HepG2 (cell line): Measurements from ENCODE around the gene VPS18. TPM values are rescaled to one million over a fixed set of nuclear protein-coding genes. Genes with fewer than 3 reads are reported as not detected.

Experiments
- ATF5 ChIP-seq: sonication (generic); formaldehyde crosslinking; IDR thresholded peaks from 2 replicates; pipeline ENCODE4 v1.4.0; 2020; ENCODE audit warnings: mild to moderate bottlenecking, low read depth, missing genetic modification reagents
- BCLAF1 ChIP-seq: fragments of 450-650 bp; IDR thresholded peaks from 2 replicates; pipeline ENCODE4 v1.6.1; 2017; ENCODE audit warnings: mild to moderate bottlenecking
- HINFP ChIP-seq: sonication (generic); formaldehyde crosslinking; IDR thresholded peaks from 2 replicates; pipeline ENCODE4 v1.4.0; 2020; ENCODE audit warnings: low read depth, mild to moderate bottlenecking, missing genetic modification reagents
- JARID2 ChIP-seq: sonication (generic); formaldehyde crosslinking; IDR thresholded peaks from 2 replicates; pipeline ENCODE4 v1.8.1; 2023; ENCODE audit warnings: missing genetic modification reagents, inconsistent platforms; ENCODE audit not compliant: insufficient replicate concordance
- PAF1 ChIP-seq: IDR thresholded peaks from 2 replicates; pipeline ENCODE4 v1.6.1; 2016; ENCODE audit warnings: missing genetic modification reagents, missing compliant biosample characterization
- PHF20 ChIP-seq: sonication (generic); formaldehyde crosslinking; IDR thresholded peaks from 2 replicates; pipeline ENCODE4 v1.5.0; 2020; ENCODE audit warnings: mild to moderate bottlenecking, missing genetic modification reagents
- SALL2 ChIP-seq: sonication (generic); formaldehyde crosslinking; IDR thresholded peaks from 2 replicates; pipeline ENCODE4 v1.8.1; 2023; ENCODE audit warnings: mild to moderate bottlenecking, missing genetic modification reagents, inconsistent platforms
- ZBTB40 ChIP-seq, 2 experiments: fragments of 450-650 bp in 1 of 2; sonication (generic) in 1 of 2; formaldehyde crosslinking in 1 of 2; IDR thresholded peaks; 2 replicates each; pipeline versions ENCODE4 v1.6.1 to v1.8.0; 2016 to 2022; ENCODE audit warnings: antibody characterized with exemption in 1 of 2, mild to moderate bottlenecking in 1 of 2, missing genetic modification reagents in 1 of 2
- ZFP36 ChIP-seq: fragments of 150-350 bp; IDR thresholded peaks from 2 replicates; pipeline ENCODE4 v1.6.1; 2018; ENCODE audit warnings: borderline replicate concordance, low read length, low read depth; ENCODE audit not compliant: partially characterized antibody
- ZNF224 ChIP-seq: sonication (generic); formaldehyde crosslinking; IDR thresholded peaks from 2 replicates; pipeline ENCODE4 v1.5.0; 2020; ENCODE audit warnings: mild to moderate bottlenecking, missing genetic modification reagents
- ZNF253 ChIP-seq: sonication (generic); formaldehyde crosslinking; IDR thresholded peaks from 2 replicates; pipeline ENCODE4 v1.8.0; 2022; ENCODE audit warnings: mild to moderate bottlenecking, missing genetic modification reagents, borderline replicate concordance
- ZNF383 ChIP-seq: sonication (generic); formaldehyde crosslinking; IDR thresholded peaks from 2 replicates; pipeline ENCODE4 v1.4.0; 2020; ENCODE audit warnings: missing genetic modification reagents, mild to moderate bottlenecking, borderline replicate concordance
- ZNF720 ChIP-seq: sonication (generic); formaldehyde crosslinking; IDR thresholded peaks from 2 replicates; pipeline ENCODE4 v1.4.0; 2020; ENCODE audit warnings: missing genetic modification reagents
- ZNF761 ChIP-seq: sonication (generic); formaldehyde crosslinking; conservative IDR thresholded peaks from 2 replicates; pipeline ENCODE4 v1.4.0; 2020; ENCODE audit warnings: mild to moderate bottlenecking, missing genetic modification reagents
- ZSCAN21 ChIP-seq: sonication (generic); formaldehyde crosslinking; IDR thresholded peaks from 2 replicates; pipeline ENCODE4 v1.8.0; 2022; ENCODE audit warnings: mild to moderate bottlenecking, missing genetic modification reagents, moderate library complexity, borderline replicate concordance
- polyA plus RNA-seq, 8 experiments: library from polyadenylated mRNA; depleted of rRNA in 3 of 8; stranded (reverse) in 7 of 8; unstranded in 1 of 8; fragments of >200 nt; fragmentation: Illumina TruSeq in 4 of 8; extraction: Trizol in 4 of 8; gene quantifications; 2 replicates each; pipeline versions ENCODE4 v1.2.1 to v1.2.3, GENCODE V29; 2011 to 2016; ENCODE audit warnings: low read depth in 4 of 8, missing spikeins in 1 of 8, mixed read lengths in 1 of 8; ENCODE audit not compliant: insufficient read depth in 1 of 8
- total RNA-seq, 5 experiments: library from RNA; depleted of rRNA; stranded (reverse); fragments of >200 nt; fragmentation: Illumina TruSeq; extraction: Trizol; gene quantifications; 2 replicates each; pipeline ENCODE4 v1.2.3, GENCODE V29; 2016; ENCODE audit warnings: low read depth in 1 of 5

VPS18 gene
- total and polyA plus RNA-seq, 2 of the 13 experiments (the other 11 are each of a cell fraction or from before 2014, with no cell fraction given), result 5.8 to 17.0 TPM

GRCh38 chr15:40918799-40919392 is 24.6 kb downstream of the VPS18 start (continued):
- no peak for TF ChIP-seq HINFP (CRISPR knock-in tag)
- TF ChIP-seq ZSCAN21, result no peak; the same call in 1 of the 2 replicates
- no peak for TF ChIP-seq BCLAF1
- no peak for TF ChIP-seq ZNF761 (CRISPR knock-in tag)
- TF ChIP-seq ZNF224, result no peak
- no peak for TF ChIP-seq ZNF383
- no peak for TF ChIP-seq ZNF720
- TF ChIP-seq ZBTB40 (IDR thresholded peaks at IDR 0.05), result no peak
- no peak for TF ChIP-seq ZBTB40 (CRISPR knock-in tag; IDR thresholded peaks at IDR 0.05)
- TF ChIP-seq ZNF253 (CRISPR knock-in tag), result no peak
- no peak for TF ChIP-seq SALL2 (CRISPR knock-in tag)
- no peak for TF ChIP-seq ATF5 (CRISPR knock-in tag)
- no peak for TF ChIP-seq JARID2 (CRISPR knock-in tag)
- TF ChIP-seq PHF20, result no peak
- TF ChIP-seq PAF1 (CRISPR knock-in tag), result no peak
- no peak for TF ChIP-seq ZFP36
